GM12878 (cell line): Measurements from ENCODE around the gene KIAA1217.

ENCODE experiments used
- CBX3 ChIP-seq: fragments of 200-600 bp; sonication (generic); IDR thresholded peaks from 2 replicates; pipeline ENCODE4 v1.6.1; 2016; ENCODE audit warnings: low read depth, borderline replicate concordance
- CHD4 ChIP-seq: fragments of 200-600 bp; sonication (generic); IDR thresholded peaks from 2 replicates; pipeline ENCODE4 v1.6.1; 2016; ENCODE audit warnings: mild to moderate bottlenecking
- CTCF ChIP-seq, 3 experiments: IDR thresholded peaks in 2 of 3; conservative IDR thresholded peaks in 1 of 3; 2 replicates each; pipeline ENCODE4 v1.5.1; 2011; ENCODE audit warnings: low read depth in 3 of 3, low read length in 3 of 3, mild to moderate bottlenecking in 3 of 3, control low read depth in 2 of 3, moderate library complexity in 2 of 3, inconsistent platforms in 1 of 3, mixed read lengths in 1 of 3; ENCODE audit not compliant: control insufficient read depth in 2 of 3, insufficient read depth in 1 of 3; ENCODE audit errors: extremely low read depth in 1 of 3
- ESRRA ChIP-seq: IDR thresholded peaks from 2 replicates; pipeline ENCODE4 v1.6.1; 2012; ENCODE audit warnings: mild to moderate bottlenecking, low read length, improper control_type of control experiment
- EZH2 ChIP-seq: IDR thresholded peaks from 2 replicates; pipeline ENCODE4 v1.6.1; 2012; ENCODE audit warnings: low read depth, mild to moderate bottlenecking, control low read depth, inconsistent platforms, low read length, borderline replicate concordance; ENCODE audit not compliant: control insufficient read depth
- FOS ChIP-seq: IDR thresholded peaks from 3 replicates; pipeline ENCODE4 v1.6.1; 2011; ENCODE audit warnings: borderline replicate concordance; ENCODE audit not compliant: insufficient read length; ENCODE audit errors: extremely low read depth
- IRF4 ChIP-seq: IDR thresholded peaks from 2 replicates; pipeline ENCODE4 v1.6.1; 2011; ENCODE audit warnings: low read depth, low read length
- MLLT1 ChIP-seq: fragments of 450-650 bp; IDR thresholded peaks from 2 replicates; pipeline ENCODE4 v1.6.1; 2016; ENCODE audit warnings: mild to moderate bottlenecking
- POLR2A ChIP-seq: IDR thresholded peaks from 2 replicates; pipeline ENCODE4 v1.6.1; 2011; ENCODE audit warnings: low read depth, mild to moderate bottlenecking, low read length
- POLR2AphosphoS5 ChIP-seq: IDR thresholded peaks from 2 replicates; pipeline ENCODE4 v1.6.1; 2011; ENCODE audit warnings: mild to moderate bottlenecking, low read length, inconsistent platforms
- PRDM15 ChIP-seq: fragments of 450-650 bp; formaldehyde crosslinking; IDR thresholded peaks from 2 replicates; pipeline ENCODE4 v1.4.0; 2020; ENCODE audit warnings: mild to moderate bottlenecking, moderate library complexity
- RCOR1 ChIP-seq: conservative IDR thresholded peaks from 2 replicates; pipeline ENCODE4 v1.6.1; 2012; ENCODE audit warnings: low read depth, low read length, improper control_type of control experiment
- RFX5 ChIP-seq: IDR thresholded peaks from 2 replicates; pipeline ENCODE4 v1.6.1; 2011; ENCODE audit warnings: low read depth, low read length, improper control_type of control experiment
- SUZ12 ChIP-seq: fragments of 200-600 bp; sonication (generic); IDR thresholded peaks from one replicate; pipeline ENCODE4 v1.6.1; 2018; ENCODE audit warnings: antibody characterized with exemption, mild to moderate bottlenecking; ENCODE audit not compliant: unreplicated experiment

DNA sequence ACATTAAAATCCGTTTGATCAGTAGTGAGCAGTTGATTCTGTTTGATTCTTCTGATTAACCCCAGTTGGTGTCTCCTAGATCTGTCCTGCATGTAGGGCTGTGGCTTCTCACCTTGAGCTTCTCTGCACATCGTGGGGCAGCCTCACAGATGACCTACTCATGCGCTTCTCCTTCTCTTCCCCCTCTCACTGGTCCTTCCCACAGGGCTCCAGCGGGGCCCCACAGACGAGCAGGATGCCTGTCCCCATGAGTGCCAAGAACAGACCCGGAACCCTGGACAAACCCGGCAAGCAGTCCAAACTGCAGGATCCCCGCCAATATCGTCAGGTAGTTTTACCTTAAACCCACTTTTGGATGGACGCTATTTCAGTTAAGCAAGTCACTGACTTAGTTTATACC, 335.8 kb downstream of the KIAA1217 start:
- TF ChIP-seq POLR2A: no peak
- no peak for TF ChIP-seq POLR2AphosphoS5
- TF ChIP-seq IRF4: no peak
- no peak for TF ChIP-seq FOS
- TF ChIP-seq SUZ12: no peak
- no peak for TF ChIP-seq MLLT1
- no peak for TF ChIP-seq RCOR1
- no peak for TF ChIP-seq CHD4
- TF ChIP-seq CTCF (IDR thresholded peaks at IDR 0.05 in 2 of 3, conservative IDR thresholded peaks at IDR 0.05 in 1 of 3; ENCODE audit: control insufficient read depth in 2 of 3, extremely low read depth in 1 of 3, insufficient read depth in 1 of 3, low read depth in 3 of 3, low read length in 3 of 3): no peak
- TF ChIP-seq RFX5: no peak
- TF ChIP-seq PRDM15: no peak
- no peak for TF ChIP-seq CBX3
- TF ChIP-seq ESRRA: no peak
- TF ChIP-seq EZH2: no peak
